MCF 10A (cell line): ENCODE data around the gene FOS. TPM values are rescaled to one million over a fixed set of nuclear protein-coding genes. Genes with fewer than 3 reads are reported as not detected.
A peak's percentile ranks its signal among the peaks of the same experiment; 100 is the strongest.

ENCODE experiments used
- BruUV-seq: library from RNA; stranded (reverse); fragments of 400-500 nt; replicated peaks from 2 replicates; lab custom pipeline; 2021; lab: Mats Ljungman, UMichigan
- CTCF ChIA-PET: fragments of 300-600 bp; sonication (Branson Sonifier 250); formaldehyde crosslinking; extraction: SDS; loops from one replicate; lab custom pipeline; 2021; ENCODE audit warnings: antibody characterized with exemption, inconsistent platforms; lab: Yijun Ruan, JAX
- POLR2A ChIA-PET: fragments of 300-600, 350-650 bp; sonication (Branson Sonifier 250); formaldehyde crosslinking; extraction: SDS; loops from one replicate; lab custom pipeline; 2020; ENCODE audit warnings: antibody characterized with exemption, inconsistent platforms; lab: Yijun Ruan, JAX
- DNase-seq: peaks from one replicate; pipeline ENCODE4 v3.0.0-alpha.2; 2018; ENCODE audit not compliant: unreplicated experiment
- H3K27ac Mint-ChIP-seq: one replicate; pipeline ENCODE4 v1.8.0; 2022; ENCODE audit warnings: mild to moderate bottlenecking, low read depth, mixed read lengths; ENCODE audit not compliant: unreplicated experiment
- H3K27me3 Mint-ChIP-seq: one replicate; pipeline ENCODE4 v1.8.0; 2022; ENCODE audit warnings: mixed read lengths; ENCODE audit not compliant: insufficient read depth, unreplicated experiment
- H3K36me3 Mint-ChIP-seq: one replicate; pipeline ENCODE4 v1.8.0; 2022; ENCODE audit warnings: mild to moderate bottlenecking, moderate library complexity, mixed read lengths; ENCODE audit not compliant: insufficient read depth, unreplicated experiment
- H3K4me1 Mint-ChIP-seq: one replicate; pipeline ENCODE4 v1.8.0; 2022; ENCODE audit warnings: mixed read lengths; ENCODE audit not compliant: insufficient read depth, unreplicated experiment
- H3K4me3 Mint-ChIP-seq: one replicate; pipeline ENCODE4 v1.8.0; 2022; ENCODE audit warnings: mild to moderate bottlenecking, moderate library complexity, mixed read lengths; ENCODE audit not compliant: unreplicated experiment
- H3K9me3 Mint-ChIP-seq: one replicate; pipeline ENCODE4 v1.8.0; 2022; ENCODE audit warnings: mixed read lengths; ENCODE audit not compliant: unreplicated experiment
- CTCF ChIP-seq: fragments of 200-600 bp; IDR thresholded peaks from one replicate; pipeline ENCODE4 v1.8.0; 2022; ENCODE audit warnings: antibody characterized with exemption, mild to moderate bottlenecking; ENCODE audit not compliant: unreplicated experiment
- intact Hi-C: fragments of 100-400 bp; cut with micrococcal nuclease; formaldehyde crosslinking; loops from 2 replicates; pipeline ENCODE4 v1.14.1; 2022
- total RNA-seq: library from RNA; stranded (reverse); gene quantifications from 2 replicates; pipeline ENCODE4 v1.2.3, GENCODE V29; 2022

Gene FOS
- total RNA-seq, 1 experiment from 2014 or later: 139 TPM

- H3K4me3 Mint-ChIP-seq: peak overlapping the region; percentile 88
- H3K27me3 Mint-ChIP-seq: peaks cover 11% of the 10 kb centered on the region
- no peak for DNase-seq
- peak overlapping the region; percentile 99 for H3K27ac Mint-ChIP-seq
- peaks cover 68% of the 10 kb centered on the region for H3K36me3 Mint-ChIP-seq
- TF ChIP-seq CTCF: no peak
- TSS peak; percentile 32 for BruUV-seq
- no peaks in the 10 kb centered on the region for H3K9me3 Mint-ChIP-seq
- peaks cover 28% of the 10 kb centered on the region for H3K4me1 Mint-ChIP-seq
- ChIA-PET CTCF (no interaction called here), POLR2A (interaction anchor here (0.5 to 8.8 kb wide), 22 partner anchors 10 to 281 kb away, joined by 3 to 402 read pairs (median 12); partner anchors contain the start of gene NEK9)
- intact Hi-C loops: loop anchor here (1.0 to 5.0 kb wide), 2 partner anchors 15 to 133 kb away; no protein-coding TSS in a partner anchor
Measured at GRCh38 chr14:75279763-75280290, 1.2 kb downstream of the FOS start.

GRCh38 chr14:75280291-75280830, 1.7 kb downstream of the FOS start:
- H3K4me1 Mint-ChIP-seq: peaks cover 22% of the 10 kb centered on the region
- BruUV-seq: no TSS peak
- ChIA-PET CTCF (interaction anchor here (0.6 to 3.3 kb wide), 5 partner anchors 14 to 154 kb away, joined by 3 to 20 read pairs (median 13); partner anchors contain the start of gene NEK9), POLR2A (interaction anchor here (0.5 to 7.6 kb wide), 21 partner anchors 10 to 380 kb away, joined by 3 to 187 read pairs (median 7); partner anchors contain the start of genes NEK9 and TMED10)
- no peak for DNase-seq
- H3K27ac Mint-ChIP-seq: peak overlapping the region; percentile 99
- peaks cover 11% of the 10 kb centered on the region for H3K27me3 Mint-ChIP-seq
- intact Hi-C loops: no loop called here
- peaks cover 73% of the 10 kb centered on the region for H3K36me3 Mint-ChIP-seq
- H3K9me3 Mint-ChIP-seq: no peaks in the 10 kb centered on the region
- peak overlapping the region; percentile 88 for H3K4me3 Mint-ChIP-seq
- no peak for TF ChIP-seq CTCF

- BruUV-seq: no TSS peak
- Mint-ChIP-seq H3K4me1 (peaks cover 18% of the 10 kb centered on the region), H3K4me3 (peak overlapping the region; percentile 88), H3K27me3 (peaks cover 11% of the 10 kb centered on the region), H3K36me3 (peaks cover 78% of the 10 kb centered on the region), H3K27ac (peak overlapping the region; percentile 99), H3K9me3 (no peaks in the 10 kb centered on the region)
- DNase-seq: no peak
- ChIA-PET POLR2A (interaction anchor here (0.5 to 7.6 kb wide), 28 partner anchors 9 to 379 kb away, joined by 3 to 187 read pairs (median 6); partner anchors contain the start of genes NEK9 and TMED10), CTCF (interaction anchor here (0.6 to 3.3 kb wide), 9 partner anchors 14 to 155 kb away, joined by 3 to 20 read pairs (median 7); partner anchors contain the start of gene NEK9)
- intact Hi-C loops: no loop called here
- TF ChIP-seq CTCF: no peak
Measured at GRCh38 chr14:75280831-75281653, 2.4 kb downstream of the FOS start.
